Endothelial cell of umbilical vein (primary cell): ENCODE measurements around the gene SNX3. TPM values are rescaled to one million over a fixed set of nuclear protein-coding genes. Genes with fewer than 3 reads are reported as not detected.

ENCODE experiments used
- BruUV-seq: library from RNA; stranded (reverse); fragments of 400-500 nt; replicated peaks from 2 replicates; lab custom pipeline; 2021; lab: Mats Ljungman, UMichigan
- CTCF ChIA-PET: fragments of 300-600, 350-600 bp; sonication (Branson Sonifier 250); formaldehyde crosslinking; loops from one replicate; lab custom pipeline; 2021; ENCODE audit warnings: antibody characterized with exemption, inconsistent platforms; lab: Charles Lee
- POLR2A ChIA-PET: fragments of 300-600, 350-600 bp; sonication (Branson Sonifier 250); formaldehyde crosslinking; loops from one replicate; lab custom pipeline; 2021; ENCODE audit warnings: antibody characterized with exemption, inconsistent platforms; lab: Charles Lee
- DNase-seq: peaks from one replicate; pipeline ENCODE4 v3.0.0-alpha.2; 2011; ENCODE audit warnings: low read depth, low spot score
- FAIRE-seq: peaks from 2 replicates; lab custom pipeline; 2011; peaks lifted over from hg19 to GRCh38; lab: Jason Lieb, UNC
- H2AFZ ChIP-seq: 2 replicates; pipeline ENCODE4 v1.6.0; 2012; ENCODE audit warnings: low read depth, low read length, control low read depth, inconsistent platforms
- H3K27ac ChIP-seq: 2 replicates; pipeline ENCODE4 v1.5.1; 2011; ENCODE audit warnings: low read depth, mild to moderate bottlenecking, control low read depth, low read length, moderate library complexity; ENCODE audit not compliant: insufficient read depth
- H3K27me3 ChIP-seq, 2 experiments: 2 replicates each; pipeline versions ENCODE4 v1.6.0 to v1.6.1; 2011; ENCODE audit warnings: low read length in 2 of 2, mixed read lengths in 1 of 2; ENCODE audit not compliant: control insufficient read depth in 2 of 2, insufficient read depth in 2 of 2
- H3K36me3 ChIP-seq, 2 experiments: 2 replicates in 1 of 2; 3 replicates in 1 of 2; pipeline ENCODE4 v1.5.1; 2011; ENCODE audit warnings: low read length in 2 of 2, mild to moderate bottlenecking in 1 of 2, moderate library complexity in 1 of 2; ENCODE audit not compliant: control insufficient read depth in 2 of 2, insufficient read depth in 2 of 2; ENCODE audit errors: extremely low read depth in 1 of 2
- H3K4me1 ChIP-seq: 3 replicates; pipeline ENCODE4 v1.5.1; 2011; ENCODE audit warnings: mild to moderate bottlenecking, low read length; ENCODE audit not compliant: control insufficient read depth, insufficient read depth; ENCODE audit errors: extremely low read depth
- H3K4me2 ChIP-seq: 2 replicates; pipeline ENCODE4 v1.6.1; 2011; ENCODE audit warnings: low read length, control low read depth, mixed read lengths; ENCODE audit not compliant: insufficient read depth
- H3K4me3 ChIP-seq, 3 experiments: fragments of 200-600 bp in 1 of 3; sonication (generic), shearing (Covaris generic) in 1 of 3; replicated peaks in 1 of 3; 2 replicates each; pipeline ENCODE4 v1.5.1; 2011 to 2016; ENCODE audit warnings: control low read depth in 3 of 3, low read length in 3 of 3, mild to moderate bottlenecking in 2 of 3, inconsistent platforms in 1 of 3, low read depth in 1 of 3, moderate library complexity in 1 of 3; ENCODE audit not compliant: insufficient read depth in 1 of 3
- H3K79me2 ChIP-seq: 2 replicates; pipeline ENCODE4 v1.6.0; 2012; ENCODE audit warnings: low read length, inconsistent platforms; ENCODE audit not compliant: control insufficient read depth, insufficient read depth
- H3K9ac ChIP-seq: replicated peaks from 2 replicates; pipeline ENCODE3; 2011; ENCODE audit warnings: low read length, control low read depth; ENCODE audit not compliant: insufficient read depth; ENCODE audit errors: extremely low read depth
- H3K9me1 ChIP-seq: replicated peaks from 3 replicates; pipeline ENCODE4 v1.6.0; 2011; ENCODE audit warnings: mild to moderate bottlenecking, low read length; ENCODE audit not compliant: control insufficient read depth, insufficient read depth; ENCODE audit errors: extremely low read depth
- H3K9me3 ChIP-seq: replicated peaks from 2 replicates; pipeline ENCODE4 v1.5.1; 2012; ENCODE audit warnings: low read length, inconsistent platforms; ENCODE audit not compliant: control insufficient read depth, insufficient read depth
- H4K20me1 ChIP-seq: replicated peaks from 2 replicates; pipeline ENCODE3; 2011; ENCODE audit warnings: mild to moderate bottlenecking, low read length; ENCODE audit not compliant: control insufficient read depth, insufficient read depth; ENCODE audit errors: extremely low read depth
- EZH2 ChIP-seq: IDR thresholded peaks from 2 replicates; pipeline ENCODE4 v1.6.1; 2012; ENCODE audit warnings: borderline replicate concordance, low read depth, mild to moderate bottlenecking, moderate library complexity, low read length, inconsistent platforms; ENCODE audit not compliant: severe bottlenecking
- FOS ChIP-seq: IDR thresholded peaks from 2 replicates; pipeline ENCODE4 v1.6.1; 2011; ENCODE audit warnings: mild to moderate bottlenecking, low read length, moderate library complexity, borderline replicate concordance; ENCODE audit not compliant: insufficient read depth
- GATA2 ChIP-seq: IDR thresholded peaks from 2 replicates; pipeline ENCODE4 v1.7.0; 2011; ENCODE audit warnings: low read depth, mild to moderate bottlenecking, moderate library complexity, mixed read lengths, low read length; ENCODE audit not compliant: insufficient read length, insufficient read depth
- MYC ChIP-seq: IDR thresholded peaks from one replicate; pipeline ENCODE4 v1.6.1; 2011; ENCODE audit warnings: mild to moderate bottlenecking, low read depth, low read length
- POLR2A ChIP-seq: IDR thresholded peaks from 2 replicates; pipeline ENCODE4 v1.6.1; 2012; ENCODE audit warnings: low read depth, mild to moderate bottlenecking, control low read depth, low read length
- dilution Hi-C: fragments of 300-500 bp; cut with MboI; formaldehyde crosslinking; loops from one replicate; pipeline ENCODE4 v1.15.0; 2019; ENCODE audit warnings: low sequenced_read_pairs; ENCODE audit not compliant: extremely low pct_ligation_motif_present
- intact Hi-C: fragments of 100-400 bp; cut with micrococcal nuclease; formaldehyde crosslinking; loops from one replicate; pipeline ENCODE4 v1.10.0; 2022
- polyA plus RNA-seq, 4 experiments: library from polyadenylated mRNA; depleted of rRNA in 3 of 4; stranded (reverse) in 3 of 4; unstranded in 1 of 4; fragments of >200 nt; gene quantifications; 2 replicates each; pipeline versions ENCODE4 v1.2.1 to v1.2.3, GENCODE V29; 2011 to 2012; ENCODE audit warnings: missing spikeins in 1 of 4
- total RNA-seq: library from RNA; stranded (reverse); gene quantifications from 2 replicates; pipeline ENCODE4 v1.2.3, GENCODE V29; 2021
- TF ChIP-seq, protein P1 (sequence below), 2 donors: IDR thresholded peaks; 1 replicate in 1 of 2; 2 replicates in 1 of 2; pipeline ENCODE4 v1.5.1; 2011; ENCODE audit warnings: low read length in 2 of 2, mild to moderate bottlenecking in 2 of 2, moderate library complexity in 2 of 2, control low read depth in 1 of 2, inconsistent platforms in 1 of 2, low read depth in 1 of 2; ENCODE audit not compliant: insufficient read depth in 1 of 2; ENCODE audit errors: extremely low read depth in 1 of 2
- TF ChIP-seq, protein P2 (sequence below): IDR thresholded peaks from 2 replicates; pipeline ENCODE4 v1.6.1; 2011; ENCODE audit not compliant: insufficient read depth, insufficient read length

The SNX3 gene
- total and polyA plus RNA-seq, 2 donors (not counting 3 experiments of a cell fraction or from before 2014, with no cell fraction given) = 155 to 281 TPM

GRCh38 chr6:108242721-108243120 lies 18.1 kb downstream of the SNX3 start:
- Histone ChIP-seq H3K27ac (no peak overlapping the region), H3K9me3 (no peaks in the 10 kb centered on the region), H3K79me2 (peaks cover 58% of the 10 kb centered on the region), H3K9ac (no peak overlapping the region), H3K4me1 (no peaks in the 10 kb centered on the region), H3K4me2 (no peak overlapping the region), H3K9me1 (peaks cover 2% of the 10 kb centered on the region), H3K36me3 (no peaks in the 10 kb centered on the region), H3K27me3 (no peaks in the 10 kb centered on the region), H3K4me3 (no peak overlapping the region), H2AFZ (no peak overlapping the region), H4K20me1 (no peaks in the 10 kb centered on the region)
- intact Hi-C loops (no loop called here), dilution Hi-C loops (no loop called here)
- CTCF ChIA-PET = no interaction called here
- FAIRE-seq = no peak
- no peak for DNase-seq
- TF ChIP-seq GATA2 = no peak
- TF ChIP-seq MYC = no peak
- no peak for TF ChIP-seq FOS
- TF ChIP-seq POLR2A = no peak
- no peak for TF ChIP-seq EZH2
- TF ChIP-seq, protein P1, sequence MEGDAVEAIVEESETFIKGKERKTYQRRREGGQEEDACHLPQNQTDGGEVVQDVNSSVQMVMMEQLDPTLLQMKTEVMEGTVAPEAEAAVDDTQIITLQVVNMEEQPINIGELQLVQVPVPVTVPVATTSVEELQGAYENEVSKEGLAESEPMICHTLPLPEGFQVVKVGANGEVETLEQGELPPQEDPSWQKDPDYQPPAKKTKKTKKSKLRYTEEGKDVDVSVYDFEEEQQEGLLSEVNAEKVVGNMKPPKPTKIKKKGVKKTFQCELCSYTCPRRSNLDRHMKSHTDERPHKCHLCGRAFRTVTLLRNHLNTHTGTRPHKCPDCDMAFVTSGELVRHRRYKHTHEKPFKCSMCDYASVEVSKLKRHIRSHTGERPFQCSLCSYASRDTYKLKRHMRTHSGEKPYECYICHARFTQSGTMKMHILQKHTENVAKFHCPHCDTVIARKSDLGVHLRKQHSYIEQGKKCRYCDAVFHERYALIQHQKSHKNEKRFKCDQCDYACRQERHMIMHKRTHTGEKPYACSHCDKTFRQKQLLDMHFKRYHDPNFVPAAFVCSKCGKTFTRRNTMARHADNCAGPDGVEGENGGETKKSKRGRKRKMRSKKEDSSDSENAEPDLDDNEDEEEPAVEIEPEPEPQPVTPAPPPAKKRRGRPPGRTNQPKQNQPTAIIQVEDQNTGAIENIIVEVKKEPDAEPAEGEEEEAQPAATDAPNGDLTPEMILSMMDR (IDR thresholded peaks at IDR 0.05; ENCODE audit: extremely low read depth in 1 of 2, insufficient read depth in 1 of 2, low read depth in 1 of 2, low read length in 2 of 2) = no peak
- TF ChIP-seq, protein P2, sequence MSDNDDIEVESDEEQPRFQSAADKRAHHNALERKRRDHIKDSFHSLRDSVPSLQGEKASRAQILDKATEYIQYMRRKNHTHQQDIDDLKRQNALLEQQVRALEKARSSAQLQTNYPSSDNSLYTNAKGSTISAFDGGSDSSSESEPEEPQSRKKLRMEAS = no peak
- POLR2A ChIA-PET = no interaction called here
- no TSS peak for BruUV-seq
